GM21381 (cell line): ENCODE results near the gene ALKBH1.
"Not testable (repeated sequence)": the region's sequence is repeated elsewhere in the genome, so short reads cannot be mapped to it uniquely, and the experiment has no call there.

Experiments used
- ATAC-seq: cut with Tn5 transposase; IDR thresholded peaks from one replicate; pipeline ENCODE4 v1.9.1; 2021; ENCODE audit warnings: mild to moderate bottlenecking, moderate library complexity; ENCODE audit not compliant: unreplicated experiment

ALKBH1 gene

GRCh38 chr14:77681196-77682157 is 26.3 kb downstream of the ALKBH1 start:
- no peak for ATAC-seq

- no peak for ATAC-seq
Observed at GRCh38 chr14:77674931-77675330, 32.9 kb downstream of the ALKBH1 start.

GRCh38 chr14:77673193-77673592 is 34.6 kb downstream of the ALKBH1 start:
- no peak for ATAC-seq

- ATAC-seq = no peak
Observed at GRCh38 chr14:77667331-77667730, 40.5 kb downstream of the ALKBH1 start.

- ATAC-seq = no peak
Observed at GRCh38 chr14:77663293-77663692, 44.5 kb downstream of the ALKBH1 start.

GRCh38 chr14:77661562-77661961 is 46.3 kb downstream of the ALKBH1 start:
- ATAC-seq = not testable (repeated sequence)

- no peak for ATAC-seq
Observed at GRCh38 chr14:77660754-77661153, 47.1 kb downstream of the ALKBH1 start.

- ATAC-seq = no peak
Observed at GRCh38 chr14:77659831-77660230, 48.0 kb downstream of the ALKBH1 start.

- no peak for ATAC-seq
Observed at GRCh38 chr14:77657280-77657679, 50.5 kb downstream of the ALKBH1 start.

GRCh38 chr14:77654001-77654441 is 53.8 kb downstream of the ALKBH1 start:
- no peak for ATAC-seq

- no peak for ATAC-seq
Observed at GRCh38 chr14:77649326-77649725, 58.5 kb downstream of the ALKBH1 start.

- no peak for ATAC-seq
Observed at GRCh38 chr14:77648520-77649200, 59.2 kb downstream of the ALKBH1 start.

GRCh38 chr14:77647853-77648252 is 60.0 kb downstream of the ALKBH1 start:
- no peak for ATAC-seq

GRCh38 chr14:77646907-77647306 is 60.9 kb downstream of the ALKBH1 start:
- ATAC-seq = no peak

GRCh38 chr14:77645520-77646230 is 62.1 kb downstream of the ALKBH1 start:
- no peak for ATAC-seq

GRCh38 chr14:77642407-77642806 is 65.4 kb downstream of the ALKBH1 start:
- no peak for ATAC-seq

GRCh38 chr14:77641534-77642341 is 66.1 kb downstream of the ALKBH1 start:
- peak; percentile 72 for ATAC-seq

- ATAC-seq = peak; percentile 19
Observed at GRCh38 chr14:77640756-77641533, 66.9 kb downstream of the ALKBH1 start.

- no peak for ATAC-seq
Observed at GRCh38 chr14:77638771-77639171, 69.1 kb downstream of the ALKBH1 start.

GRCh38 chr14:77635869-77636268 is 72.0 kb downstream of the ALKBH1 start:
- ATAC-seq = not testable (repeated sequence)
